Measurements from ENCODE around the gene DSC2.

- TF ChIP-seq, protein P1, sequence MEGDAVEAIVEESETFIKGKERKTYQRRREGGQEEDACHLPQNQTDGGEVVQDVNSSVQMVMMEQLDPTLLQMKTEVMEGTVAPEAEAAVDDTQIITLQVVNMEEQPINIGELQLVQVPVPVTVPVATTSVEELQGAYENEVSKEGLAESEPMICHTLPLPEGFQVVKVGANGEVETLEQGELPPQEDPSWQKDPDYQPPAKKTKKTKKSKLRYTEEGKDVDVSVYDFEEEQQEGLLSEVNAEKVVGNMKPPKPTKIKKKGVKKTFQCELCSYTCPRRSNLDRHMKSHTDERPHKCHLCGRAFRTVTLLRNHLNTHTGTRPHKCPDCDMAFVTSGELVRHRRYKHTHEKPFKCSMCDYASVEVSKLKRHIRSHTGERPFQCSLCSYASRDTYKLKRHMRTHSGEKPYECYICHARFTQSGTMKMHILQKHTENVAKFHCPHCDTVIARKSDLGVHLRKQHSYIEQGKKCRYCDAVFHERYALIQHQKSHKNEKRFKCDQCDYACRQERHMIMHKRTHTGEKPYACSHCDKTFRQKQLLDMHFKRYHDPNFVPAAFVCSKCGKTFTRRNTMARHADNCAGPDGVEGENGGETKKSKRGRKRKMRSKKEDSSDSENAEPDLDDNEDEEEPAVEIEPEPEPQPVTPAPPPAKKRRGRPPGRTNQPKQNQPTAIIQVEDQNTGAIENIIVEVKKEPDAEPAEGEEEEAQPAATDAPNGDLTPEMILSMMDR (IDR thresholded peaks at IDR 0.05): no peak
- no peak for TF ChIP-seq POLR2A (IDR thresholded peaks at IDR 0.05)
Measured at GRCh38 chr18:31058897-31059296, 43.3 kb downstream of the DSC2 start.

All from body of pancreas (tissue), 4 donors.